Measurements from ENCODE around the gene RTP5. TPM values are rescaled to one million over a fixed set of nuclear protein-coding genes. Genes with fewer than 3 reads are reported as not detected.
A peak's percentile ranks its signal among the peaks of the same experiment; 100 is the strongest.
"Not testable (repeated sequence)": the region's sequence is repeated elsewhere in the genome, so short reads cannot be mapped to it uniquely, and the experiment has no call there.

Gene RTP5
- total RNA-seq, 2 donors from 2014 or later: 0.12 TPM; not detected in 1

GRCh38 chr2:241865416-241865956 lies 4.0 kb upstream of the RTP5 start:
- ATAC-seq (no peak), DNase-seq (no peak)
- intact Hi-C loops (cut with DNase I): loop anchor here in 1 of 2 donors (5.0 kb wide), 1 partner anchor 128 kb away; no protein-coding TSS in a partner anchor

- peak in 1 of 2 donors; percentile 8 for ATAC-seq
- intact Hi-C loops (cut with DNase I): loop anchor here in 1 of 2 donors (5.0 kb wide), 1 partner anchor 129 kb away; no protein-coding TSS in a partner anchor
- no peak for DNase-seq
These were observed 3.4 kb upstream of the RTP5 start for GRCh38 chr2:241865957-241866789.

- intact Hi-C loops (cut with DNase I): loop anchor here in 1 of 2 donors (5.0 kb wide), 1 partner anchor 130 kb away; no protein-coding TSS in a partner anchor
- ATAC-seq (no peak), DNase-seq (no peak)
These were observed 2.5 kb upstream of the RTP5 start for GRCh38 chr2:241866790-241867645.

GRCh38 chr2:241867776-241868420 lies 1.6 kb upstream of the RTP5 start:
- intact Hi-C loops (cut with DNase I): loop anchor here in 1 of 2 donors (5.0 kb wide), 1 partner anchor 131 kb away; no protein-coding TSS in a partner anchor
- no peak for DNase-seq
- no peak for ATAC-seq

- intact Hi-C loops (cut with DNase I): loop anchor here in 1 of 2 donors (5.0 kb wide), 1 partner anchor 131 kb away; no protein-coding TSS in a partner anchor
- DNase-seq (no peak), ATAC-seq (peak in 1 of 2 donors; percentile 34)
These were observed 858 bp upstream of the RTP5 start for GRCh38 chr2:241868661-241869081.

GRCh38 chr2:241870081-241870541 lies 582 bp downstream of the RTP5 start:
- no peak for DNase-seq
- ATAC-seq: no peak
- intact Hi-C loops (cut with DNase I): no loop called here

GRCh38 chr2:241870611-241871537 lies 1.3 kb downstream of the RTP5 start:
- DNase-seq: no peak
- intact Hi-C loops (cut with DNase I): no loop called here
- peak in 1 of 2 donors; percentile 6 for ATAC-seq

- ATAC-seq (no peak), DNase-seq (no peak)
- intact Hi-C loops (cut with DNase I): no loop called here
These were observed 2.2 kb downstream of the RTP5 start for GRCh38 chr2:241871538-241872312.

GRCh38 chr2:241872313-241872642 lies 2.7 kb downstream of the RTP5 start:
- ATAC-seq (no peak), DNase-seq (no peak)
- intact Hi-C loops (cut with DNase I): no loop called here

- ATAC-seq: no peak
- intact Hi-C loops (cut with DNase I): no loop called here
- no peak for DNase-seq
These were observed 3.7 kb downstream of the RTP5 start for GRCh38 chr2:241873081-241873802.

GRCh38 chr2:241873803-241874110 lies 4.2 kb downstream of the RTP5 start:
- ATAC-seq: no peak
- no peak for DNase-seq
- intact Hi-C loops (cut with DNase I): no loop called here

GRCh38 chr2:241874277-241874925 lies 4.9 kb downstream of the RTP5 start:
- DNase-seq: no peak
- intact Hi-C loops (cut with DNase I): no loop called here
- ATAC-seq: no peak

GRCh38 chr2:241875754-241876527 lies 6.4 kb downstream of the RTP5 start:
- intact Hi-C loops (cut with DNase I): loop anchor here in 1 of 2 donors (5.0 kb wide), 1 partner anchor 149 kb away; no protein-coding TSS in a partner anchor
- ATAC-seq, DNase-seq: not testable (repeated sequence)

GRCh38 chr2:241876528-241877196 lies 7.1 kb downstream of the RTP5 start:
- no peak for ATAC-seq
- DNase-seq: no peak
- intact Hi-C loops (cut with DNase I): loop anchor here in 1 of 2 donors (5.0 kb wide), 1 partner anchor 149 kb away; no protein-coding TSS in a partner anchor

All from left cardiac atrium (tissue), 4 donors.